ENCODE measurements around the gene CNTN1. TPM values are rescaled to one million over a fixed set of nuclear protein-coding genes. Genes with fewer than 3 reads are reported as not detected.

CNTN1 gene
- polyA plus RNA-seq, 1 donor from 2014 or later, result 101 TPM

GRCh38 chr12:41121374-41121773 lies 429.1 kb downstream of the CNTN1 start:
- Histone ChIP-seq H3K27ac (ENCODE audit: low read length) (no peak overlapping the region), H4K20me1 (ENCODE audit: insufficient read depth) (no peaks in the 10 kb centered on the region), H2AFZ (ENCODE audit: low read depth, low read length) (no peak overlapping the region), H3K4me2 (ENCODE audit: low read length) (no peak overlapping the region), H3F3A (ENCODE audit: insufficient read depth, low read length, poor library complexity, severe bottlenecking) (no peaks in the 10 kb centered on the region), H3K9me3 (ENCODE audit: low read length) (no peaks in the 10 kb centered on the region), H3K9me2 (ENCODE audit: insufficient read depth, low read length) (no peaks in the 10 kb centered on the region), H3K36me3 (ENCODE audit: insufficient read depth, low read length) (no peaks in the 10 kb centered on the region), H3K4me3 (ENCODE audit: low read length) (no peak overlapping the region), H3K27me3 (ENCODE audit: insufficient read depth, low read depth, low read length) (no peaks in the 10 kb centered on the region), H3K9ac (ENCODE audit: low read length) (no peak overlapping the region), H3K79me2 (replicated peaks; ENCODE audit: insufficient read depth, low read length) (no peaks in the 10 kb centered on the region)
- TF ChIP-seq CTCF (IDR thresholded peaks at IDR 0.05; ENCODE audit: poor library complexity, severe bottlenecking) (no peak), MXI1 (conservative IDR thresholded peaks at IDR 0.05; ENCODE audit: poor library complexity, severe bottlenecking) (no peak)

Measured in neural cell (in vitro differentiated cells).